ENCODE measurements around the gene ROPN1B.

Gene ROPN1B

DNA sequence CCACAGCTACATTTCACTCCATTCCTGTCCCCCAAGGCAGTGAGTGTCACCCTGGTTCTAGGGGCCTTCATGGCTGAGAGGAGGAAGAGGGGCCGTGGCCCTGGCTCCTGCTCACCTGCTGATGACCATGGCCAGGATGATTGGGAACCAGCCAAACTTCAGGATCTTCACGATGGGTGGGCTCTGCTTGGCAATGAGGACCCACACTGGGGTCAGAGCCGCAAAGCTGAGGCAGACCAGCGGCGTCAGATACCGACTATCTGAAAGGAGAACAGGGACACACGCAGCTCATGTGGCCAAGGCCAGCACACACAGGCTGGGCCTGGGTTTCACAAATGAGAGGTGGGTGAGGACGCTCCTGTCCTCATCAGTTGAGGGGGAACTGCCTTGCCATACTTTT is 47.6 kb downstream of the ROPN1B start:
- in situ Hi-C loops (cut with HindIII; ENCODE audit: low pct_ligation_motif_present, low sequenced_read_pairs): no loop called here
- no peaks in the 10 kb centered on the region for H3K36me3 ChIP-seq (replicated peaks)
- H3K27me3 ChIP-seq (replicated peaks): no peaks in the 10 kb centered on the region
- TF ChIP-seq, protein P1, sequence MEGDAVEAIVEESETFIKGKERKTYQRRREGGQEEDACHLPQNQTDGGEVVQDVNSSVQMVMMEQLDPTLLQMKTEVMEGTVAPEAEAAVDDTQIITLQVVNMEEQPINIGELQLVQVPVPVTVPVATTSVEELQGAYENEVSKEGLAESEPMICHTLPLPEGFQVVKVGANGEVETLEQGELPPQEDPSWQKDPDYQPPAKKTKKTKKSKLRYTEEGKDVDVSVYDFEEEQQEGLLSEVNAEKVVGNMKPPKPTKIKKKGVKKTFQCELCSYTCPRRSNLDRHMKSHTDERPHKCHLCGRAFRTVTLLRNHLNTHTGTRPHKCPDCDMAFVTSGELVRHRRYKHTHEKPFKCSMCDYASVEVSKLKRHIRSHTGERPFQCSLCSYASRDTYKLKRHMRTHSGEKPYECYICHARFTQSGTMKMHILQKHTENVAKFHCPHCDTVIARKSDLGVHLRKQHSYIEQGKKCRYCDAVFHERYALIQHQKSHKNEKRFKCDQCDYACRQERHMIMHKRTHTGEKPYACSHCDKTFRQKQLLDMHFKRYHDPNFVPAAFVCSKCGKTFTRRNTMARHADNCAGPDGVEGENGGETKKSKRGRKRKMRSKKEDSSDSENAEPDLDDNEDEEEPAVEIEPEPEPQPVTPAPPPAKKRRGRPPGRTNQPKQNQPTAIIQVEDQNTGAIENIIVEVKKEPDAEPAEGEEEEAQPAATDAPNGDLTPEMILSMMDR (IDR thresholded peaks at IDR 0.05; ENCODE audit: low read depth, low read length, missing control alignments): no peak
- H3K27ac ChIP-seq: no peak overlapping the region
- DNase-seq: no peak
- no peak overlapping the region for H3K4me3 ChIP-seq (ENCODE audit: low read depth, low read length)

DNA sequence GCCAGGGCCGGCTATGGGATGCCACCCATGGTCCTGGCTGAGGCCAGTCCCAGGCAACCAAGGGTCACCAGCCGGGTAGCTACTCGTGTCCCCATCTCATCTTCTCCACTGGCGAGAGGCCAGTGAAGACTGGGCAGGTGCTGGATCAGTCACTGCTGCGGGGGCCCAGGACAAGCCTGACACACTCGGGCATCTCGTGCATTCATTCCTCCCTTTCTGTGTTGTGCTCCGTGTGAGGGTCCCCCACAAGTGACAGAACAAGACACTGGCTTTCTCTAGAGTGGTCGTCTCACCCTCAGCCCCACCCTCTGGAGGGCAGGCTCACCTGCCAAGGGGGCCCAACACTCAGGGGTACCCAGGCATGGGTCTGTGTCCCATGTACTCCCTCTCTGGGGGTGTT is 48.4 kb downstream of the ROPN1B start:
- TF ChIP-seq, protein P1 (IDR thresholded peaks at IDR 0.05; ENCODE audit: low read depth, low read length, missing control alignments): no peak
- DNase-seq: no peak
- Histone ChIP-seq H3K27me3 (replicated peaks) (no peaks in the 10 kb centered on the region), H3K27ac (no peak overlapping the region), H3K36me3 (replicated peaks) (no peaks in the 10 kb centered on the region), H3K4me3 (ENCODE audit: low read depth, low read length) (no peak overlapping the region)
- in situ Hi-C loops (cut with HindIII; ENCODE audit: low pct_ligation_motif_present, low sequenced_read_pairs): no loop called here

DNA sequence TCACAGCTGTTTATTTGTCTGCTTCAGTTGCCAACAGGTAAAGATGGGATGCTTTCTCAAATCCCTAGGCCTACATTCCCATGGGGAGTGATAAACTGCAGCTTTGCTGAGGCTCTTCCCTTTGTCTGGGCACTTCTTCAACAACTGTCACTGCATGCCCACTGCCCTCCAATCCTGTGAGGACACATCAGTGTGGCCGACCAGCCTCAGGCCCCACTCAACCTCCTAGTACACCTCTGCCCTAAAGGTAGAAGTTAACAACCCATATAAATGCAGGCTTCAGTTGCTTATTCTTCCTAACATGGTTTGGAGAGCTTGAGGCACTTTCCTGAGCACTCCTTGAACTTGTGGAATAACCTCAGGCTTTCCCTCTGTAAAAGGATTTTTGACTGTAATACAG is 49.6 kb downstream of the ROPN1B start:
- TF ChIP-seq, protein P1 (IDR thresholded peaks at IDR 0.05; ENCODE audit: low read depth, low read length, missing control alignments): no peak
- Histone ChIP-seq H3K27me3 (replicated peaks) (no peaks in the 10 kb centered on the region), H3K36me3 (replicated peaks) (no peaks in the 10 kb centered on the region), H3K27ac (no peak overlapping the region), H3K4me3 (ENCODE audit: low read depth, low read length) (no peak overlapping the region)
- in situ Hi-C loops (cut with HindIII; ENCODE audit: low pct_ligation_motif_present, low sequenced_read_pairs): no loop called here
- DNase-seq: no peak

- in situ Hi-C loops (cut with HindIII; ENCODE audit: low pct_ligation_motif_present, low sequenced_read_pairs): no loop called here
Measured at GRCh38 chr3:126018995-126019394, 50.0 kb downstream of the ROPN1B start.

GRCh38 chr3:126019683-126020082 is 50.7 kb downstream of the ROPN1B start:
- H3K27ac ChIP-seq: no peak overlapping the region
- no peak for DNase-seq
- TF ChIP-seq, protein P1 (IDR thresholded peaks at IDR 0.05; ENCODE audit: low read depth, low read length, missing control alignments): no peak
- in situ Hi-C loops (cut with HindIII; ENCODE audit: low pct_ligation_motif_present, low sequenced_read_pairs): no loop called here
- no peaks in the 10 kb centered on the region for H3K36me3 ChIP-seq (replicated peaks)
- no peaks in the 10 kb centered on the region for H3K27me3 ChIP-seq (replicated peaks)
- no peak overlapping the region for H3K4me3 ChIP-seq (ENCODE audit: low read depth, low read length)

More at GRCh38 chr3:126018995-126019394, 50.0 kb downstream of the ROPN1B start:
- Histone ChIP-seq H3K27ac (no peak overlapping the region), H3K36me3 (replicated peaks) (no peaks in the 10 kb centered on the region), H3K27me3 (replicated peaks) (no peaks in the 10 kb centered on the region), H3K4me3 (ENCODE audit: low read depth, low read length) (no peak overlapping the region)
- no peak for DNase-seq
- TF ChIP-seq, protein P1 (IDR thresholded peaks at IDR 0.05; ENCODE audit: low read depth, low read length, missing control alignments): no peak

- no peak for DNase-seq
- H3K36me3 ChIP-seq (replicated peaks): no peaks in the 10 kb centered on the region
- H3K27ac ChIP-seq: no peak overlapping the region
- TF ChIP-seq, protein P1 (IDR thresholded peaks at IDR 0.05; ENCODE audit: low read depth, low read length, missing control alignments): no peak
- in situ Hi-C loops (cut with HindIII; ENCODE audit: low pct_ligation_motif_present, low sequenced_read_pairs): no loop called here
- no peaks in the 10 kb centered on the region for H3K27me3 ChIP-seq (replicated peaks)
- H3K4me3 ChIP-seq (ENCODE audit: low read depth, low read length): no peak overlapping the region
Measured at GRCh38 chr3:126021224-126021623, 52.2 kb downstream of the ROPN1B start.
